Subcutaneous adipose tissue (tissue), 4 donors: ENCODE data around the gene DPH6. TPM values are rescaled to one million over a fixed set of nuclear protein-coding genes. Genes with fewer than 3 reads are reported as not detected.

Experiments used
- total RNA-seq, 4 donors: library from RNA; depleted of rRNA; stranded (reverse); fragments of >200 nt; gene quantifications; one replicate each; pipeline ENCODE4 v1.1.0, GENCODE V29; 2016
- TF ChIP-seq, protein P1 (sequence below): fragments of 450-650 bp; IDR thresholded peaks from one replicate; pipeline ENCODE4 v1.5.1; 2016; ENCODE audit warnings: low read depth, mild to moderate bottlenecking, control low read depth, antibody characterized with exemption, moderate library complexity

DPH6 gene
- total RNA-seq, 4 donors from 2014 or later: 10.2 to 22.3 (median 20.1) TPM

DNA sequence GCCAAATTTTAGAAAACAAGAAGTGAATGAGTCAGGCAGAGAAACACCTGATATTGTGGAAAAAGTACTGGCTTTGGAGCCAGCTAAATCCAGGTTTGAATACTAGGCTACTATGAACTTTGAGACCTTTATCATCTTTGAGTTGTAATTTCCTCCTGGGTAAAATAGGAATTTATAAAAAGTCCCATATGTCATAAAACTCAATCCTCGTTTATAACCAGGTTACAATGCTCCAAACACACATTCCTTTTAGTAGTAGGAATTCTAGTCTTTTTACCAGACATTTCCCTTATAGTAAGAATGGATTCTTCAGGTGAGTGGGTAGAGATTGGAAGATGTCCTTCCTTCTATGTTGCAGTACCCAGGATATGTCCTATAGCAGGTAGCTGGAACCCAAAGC lies 16.7 kb upstream of the DPH6 start:
- TF ChIP-seq, protein P1, sequence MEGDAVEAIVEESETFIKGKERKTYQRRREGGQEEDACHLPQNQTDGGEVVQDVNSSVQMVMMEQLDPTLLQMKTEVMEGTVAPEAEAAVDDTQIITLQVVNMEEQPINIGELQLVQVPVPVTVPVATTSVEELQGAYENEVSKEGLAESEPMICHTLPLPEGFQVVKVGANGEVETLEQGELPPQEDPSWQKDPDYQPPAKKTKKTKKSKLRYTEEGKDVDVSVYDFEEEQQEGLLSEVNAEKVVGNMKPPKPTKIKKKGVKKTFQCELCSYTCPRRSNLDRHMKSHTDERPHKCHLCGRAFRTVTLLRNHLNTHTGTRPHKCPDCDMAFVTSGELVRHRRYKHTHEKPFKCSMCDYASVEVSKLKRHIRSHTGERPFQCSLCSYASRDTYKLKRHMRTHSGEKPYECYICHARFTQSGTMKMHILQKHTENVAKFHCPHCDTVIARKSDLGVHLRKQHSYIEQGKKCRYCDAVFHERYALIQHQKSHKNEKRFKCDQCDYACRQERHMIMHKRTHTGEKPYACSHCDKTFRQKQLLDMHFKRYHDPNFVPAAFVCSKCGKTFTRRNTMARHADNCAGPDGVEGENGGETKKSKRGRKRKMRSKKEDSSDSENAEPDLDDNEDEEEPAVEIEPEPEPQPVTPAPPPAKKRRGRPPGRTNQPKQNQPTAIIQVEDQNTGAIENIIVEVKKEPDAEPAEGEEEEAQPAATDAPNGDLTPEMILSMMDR: no peak

DNA sequence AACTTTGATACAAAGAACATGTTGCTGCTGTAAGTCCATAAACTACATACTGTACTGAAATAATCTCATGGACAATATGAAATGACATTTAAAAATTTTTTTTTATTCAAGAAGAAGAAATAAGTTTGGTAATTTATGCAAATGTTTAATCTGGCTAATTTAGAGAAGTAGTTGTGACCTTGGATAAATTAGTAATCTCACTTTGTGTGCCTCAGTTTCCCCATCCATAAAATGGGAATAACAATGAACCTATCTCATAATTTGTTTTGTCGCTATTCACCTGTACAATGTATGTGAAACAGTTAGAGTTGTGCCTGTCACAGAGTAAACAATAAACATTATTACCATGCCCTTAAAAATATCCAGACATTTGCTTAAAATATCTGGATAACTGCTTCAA lies 15.3 kb upstream of the DPH6 start:
- TF ChIP-seq, protein P1: no peak

DNA sequence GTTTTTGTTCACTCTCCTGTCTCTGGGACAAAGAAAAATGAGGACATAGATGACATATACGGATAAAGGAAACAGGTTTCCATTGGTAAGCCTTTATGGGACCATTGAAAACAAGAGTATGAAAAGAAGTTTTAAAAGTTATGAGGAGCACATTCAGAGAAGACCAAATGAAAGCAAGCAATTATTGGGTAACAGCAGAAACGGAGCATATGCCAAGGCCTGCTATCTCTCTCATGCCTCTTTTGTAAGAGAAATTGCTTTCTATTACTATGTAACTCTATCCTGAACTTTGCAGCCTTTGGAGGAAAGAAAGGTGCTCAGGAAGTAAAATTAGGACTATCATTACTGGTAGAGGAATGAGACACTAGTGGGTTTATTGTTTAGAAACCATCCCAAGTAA lies 14.9 kb upstream of the DPH6 start:
- TF ChIP-seq, protein P1: no peak

GRCh38 chr15:35560258-35560657 lies 14.3 kb upstream of the DPH6 start:
- TF ChIP-seq, protein P1: no peak

DNA sequence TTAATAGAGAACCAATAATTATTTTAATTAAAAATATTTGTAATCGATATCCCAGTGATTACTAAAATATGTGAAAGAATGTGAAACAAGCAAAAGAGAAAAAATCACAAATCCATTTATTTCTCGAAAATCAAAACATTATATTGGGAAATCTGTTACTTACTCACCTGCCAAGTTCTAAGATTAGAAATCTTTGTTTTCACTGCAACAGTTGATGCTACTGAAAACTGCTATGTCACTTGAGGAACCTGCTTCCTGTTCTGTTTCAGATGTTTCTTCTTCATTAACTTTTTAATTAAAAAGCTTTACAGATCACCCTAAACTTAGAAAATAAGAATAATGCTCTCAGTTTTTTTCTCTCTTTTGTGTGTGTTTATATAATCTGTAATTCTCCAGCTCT lies 13.7 kb upstream of the DPH6 start:
- TF ChIP-seq, protein P1: no peak

DNA sequence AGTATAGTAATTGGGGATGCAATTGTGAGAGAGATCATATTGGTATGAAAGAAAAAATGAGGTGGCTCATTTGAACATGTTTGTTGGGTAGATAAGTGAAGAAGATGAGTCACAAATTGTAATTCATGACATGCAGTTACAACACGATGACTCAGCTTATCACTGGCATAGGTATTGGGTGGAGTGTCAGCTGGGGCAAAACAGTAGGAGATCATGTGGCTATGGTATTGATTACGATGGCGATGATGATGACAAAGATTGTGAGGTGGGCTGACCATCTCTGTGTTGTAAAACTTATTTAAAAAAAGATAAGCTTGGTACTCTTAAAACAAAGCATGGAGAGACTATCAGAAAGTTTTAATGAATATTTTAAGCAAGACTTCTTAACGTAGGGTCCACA lies 11.6 kb upstream of the DPH6 start:
- TF ChIP-seq, protein P1: no peak

DNA sequence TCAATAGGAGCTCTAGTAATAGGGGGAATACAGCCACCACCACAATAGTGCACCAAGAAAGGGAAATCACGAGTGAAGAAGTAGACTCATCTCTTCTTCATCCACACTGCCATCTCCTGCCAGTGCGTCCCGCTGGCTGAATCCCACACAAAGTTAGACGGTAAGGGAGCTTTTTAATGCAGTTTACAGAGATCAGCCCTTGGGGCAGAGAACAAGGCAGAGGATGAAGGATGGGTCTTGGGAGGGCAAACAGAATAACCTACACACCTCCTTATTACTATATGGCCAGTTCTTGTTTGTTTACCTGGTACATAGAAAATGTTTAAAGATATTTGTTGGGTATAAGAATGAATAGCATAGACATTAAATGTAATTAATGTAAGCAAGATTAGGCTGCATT lies 11.0 kb upstream of the DPH6 start:
- TF ChIP-seq, protein P1: no peak

- TF ChIP-seq, protein P1: no peak
Observed at GRCh38 chr15:35555244-35555643, 9.3 kb upstream of the DPH6 start.
